Measurements from ENCODE around the gene CHI3L2. TPM values are rescaled to one million over a fixed set of nuclear protein-coding genes. Genes with fewer than 3 reads are reported as not detected.

CHI3L2 gene
- total RNA-seq, 1 donor from 2014 or later, result not detected

DNA sequence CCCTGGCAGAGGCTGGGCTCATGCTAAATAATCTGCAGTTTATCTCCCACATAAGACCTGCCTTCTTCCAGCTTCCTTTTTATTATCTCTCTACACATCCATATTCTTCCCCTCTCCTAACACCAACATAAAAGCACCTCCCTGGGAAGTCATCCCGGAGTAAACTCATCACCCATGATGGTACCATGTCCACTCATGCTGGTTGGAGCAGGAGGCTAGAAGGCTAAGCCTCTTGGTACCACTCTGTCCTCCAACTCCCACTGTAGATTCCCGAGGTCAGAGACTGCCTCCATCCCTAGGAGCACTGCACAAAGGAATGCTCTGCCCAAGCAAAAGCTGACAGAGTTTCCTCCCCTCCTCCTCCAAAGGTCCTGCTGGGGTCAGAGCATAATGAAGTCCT lies 31.3 kb upstream of the CHI3L2 start:
- no peak for FAIRE-seq
- Histone ChIP-seq H2AFZ (ENCODE audit: low read depth, low read length) (no peak overlapping the region), H3K27ac (ENCODE audit: low read depth, low read length) (no peak overlapping the region), H3K4me2 (ENCODE audit: low read length) (no peak overlapping the region), H4K20me1 (ENCODE audit: insufficient read depth, low read length) (no peaks in the 10 kb centered on the region), H3K79me2 (ENCODE audit: insufficient read depth, low read length) (no peaks in the 10 kb centered on the region), H3K4me1 (ENCODE audit: insufficient read depth, low read length) (peaks cover 14% of the 10 kb centered on the region), H3K4me3 (ENCODE audit: insufficient read depth, low read depth, low read length) (no peak overlapping the region), H3K27me3 (ENCODE audit: insufficient read depth, low read length) (peaks cover 3% of the 10 kb centered on the region), H3K9ac (ENCODE audit: low read length) (no peak overlapping the region), H3K9me3 (ENCODE audit: insufficient read depth, low read depth, low read length) (no peaks in the 10 kb centered on the region), H3K36me3 (ENCODE audit: insufficient read depth, low read length) (no peaks in the 10 kb centered on the region)
- no peak for DNase-seq (ENCODE audit: low read depth)
- no peak for TF ChIP-seq EZH2 (IDR thresholded peaks at IDR 0.05; ENCODE audit: insufficient read depth, low read length)
- TF ChIP-seq, protein P1, sequence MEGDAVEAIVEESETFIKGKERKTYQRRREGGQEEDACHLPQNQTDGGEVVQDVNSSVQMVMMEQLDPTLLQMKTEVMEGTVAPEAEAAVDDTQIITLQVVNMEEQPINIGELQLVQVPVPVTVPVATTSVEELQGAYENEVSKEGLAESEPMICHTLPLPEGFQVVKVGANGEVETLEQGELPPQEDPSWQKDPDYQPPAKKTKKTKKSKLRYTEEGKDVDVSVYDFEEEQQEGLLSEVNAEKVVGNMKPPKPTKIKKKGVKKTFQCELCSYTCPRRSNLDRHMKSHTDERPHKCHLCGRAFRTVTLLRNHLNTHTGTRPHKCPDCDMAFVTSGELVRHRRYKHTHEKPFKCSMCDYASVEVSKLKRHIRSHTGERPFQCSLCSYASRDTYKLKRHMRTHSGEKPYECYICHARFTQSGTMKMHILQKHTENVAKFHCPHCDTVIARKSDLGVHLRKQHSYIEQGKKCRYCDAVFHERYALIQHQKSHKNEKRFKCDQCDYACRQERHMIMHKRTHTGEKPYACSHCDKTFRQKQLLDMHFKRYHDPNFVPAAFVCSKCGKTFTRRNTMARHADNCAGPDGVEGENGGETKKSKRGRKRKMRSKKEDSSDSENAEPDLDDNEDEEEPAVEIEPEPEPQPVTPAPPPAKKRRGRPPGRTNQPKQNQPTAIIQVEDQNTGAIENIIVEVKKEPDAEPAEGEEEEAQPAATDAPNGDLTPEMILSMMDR (IDR thresholded peaks at IDR 0.05; ENCODE audit: insufficient read depth, low read depth, low read length), result no peak
- peaks cover 34% of the 10 kb centered on the region for H3K4me1 Mint-ChIP-seq (ENCODE audit: low read depth, unreplicated experiment)
- peaks cover 5% of the 10 kb centered on the region for H3K36me3 Mint-ChIP-seq (ENCODE audit: low read depth, unreplicated experiment)
- peaks cover 18% of the 10 kb centered on the region for H3K27me3 Mint-ChIP-seq (ENCODE audit: low read depth, unreplicated experiment)
- no peak overlapping the region for H3K27ac Mint-ChIP-seq (ENCODE audit: unreplicated experiment)
- no peak overlapping the region for H3K4me3 Mint-ChIP-seq (ENCODE audit: unreplicated experiment)
- H3K9me3 Mint-ChIP-seq (ENCODE audit: unreplicated experiment), result peaks cover 8% of the 10 kb centered on the region

DNA sequence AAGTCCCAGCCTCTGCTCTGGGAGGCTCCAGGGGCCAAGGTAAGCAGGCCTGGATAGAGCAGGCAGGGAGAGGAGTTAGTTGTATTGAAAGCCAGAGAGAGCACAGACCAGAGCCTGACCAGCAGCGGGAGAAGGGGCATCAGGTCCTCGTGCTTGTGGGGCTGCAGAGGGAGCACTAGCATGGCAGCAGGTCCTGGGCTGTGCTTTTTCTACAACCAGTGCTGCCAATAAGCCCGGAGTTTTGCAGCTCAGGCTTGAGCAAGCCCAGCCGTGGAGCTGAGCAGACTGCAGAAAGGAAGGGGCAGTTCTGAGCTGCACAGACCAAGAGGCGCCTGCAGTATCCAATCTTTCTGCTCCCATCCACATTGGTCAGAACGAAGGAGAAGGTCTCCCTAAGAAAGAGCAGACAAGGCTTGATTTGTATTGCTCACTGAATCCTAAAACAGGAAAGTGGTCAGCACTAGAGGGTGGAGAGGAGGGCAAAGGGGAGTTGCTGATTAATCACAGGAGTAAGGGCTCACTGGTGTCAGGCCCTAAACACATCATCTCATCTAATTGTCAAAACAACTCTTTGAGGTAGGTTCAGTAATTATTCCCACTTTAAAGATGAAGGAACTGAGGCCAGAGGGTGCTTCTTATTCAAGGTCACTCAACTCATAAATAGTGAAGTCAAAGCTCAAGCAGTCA lies 29.8 kb upstream of the CHI3L2 start:
- H3K4me3 ChIP-seq (ENCODE audit: insufficient read depth, low read depth, low read length), result no peak overlapping the region
- H3K36me3 ChIP-seq (ENCODE audit: insufficient read depth, low read length), result no peaks in the 10 kb centered on the region
- peaks cover 3% of the 10 kb centered on the region for H3K27me3 ChIP-seq (ENCODE audit: insufficient read depth, low read length)
- peaks cover 5% of the 10 kb centered on the region for H3K4me1 ChIP-seq (ENCODE audit: insufficient read depth, low read length)
- peaks cover 4% of the 10 kb centered on the region for H3K36me3 Mint-ChIP-seq (ENCODE audit: low read depth, unreplicated experiment)
- no peaks in the 10 kb centered on the region for H4K20me1 ChIP-seq (ENCODE audit: insufficient read depth, low read length)
- H3K9me3 ChIP-seq (ENCODE audit: insufficient read depth, low read depth, low read length), result no peaks in the 10 kb centered on the region
- no peak for DNase-seq (ENCODE audit: low read depth)
- no peak overlapping the region for H3K27ac ChIP-seq (ENCODE audit: low read depth, low read length)
- H3K9ac ChIP-seq (ENCODE audit: low read length), result no peak overlapping the region
- H3K27me3 Mint-ChIP-seq (ENCODE audit: low read depth, unreplicated experiment), result peaks cover 23% of the 10 kb centered on the region
- no peak for TF ChIP-seq EZH2 (IDR thresholded peaks at IDR 0.05; ENCODE audit: insufficient read depth, low read length)
- TF ChIP-seq, protein P1 (IDR thresholded peaks at IDR 0.05; ENCODE audit: insufficient read depth, low read depth, low read length), result no peak
- no peak overlapping the region for H3K4me2 ChIP-seq (ENCODE audit: low read length)
- no peaks in the 10 kb centered on the region for H3K79me2 ChIP-seq (ENCODE audit: insufficient read depth, low read length)
- no peak for FAIRE-seq
- H2AFZ ChIP-seq (ENCODE audit: low read depth, low read length), result no peak overlapping the region
- H3K4me1 Mint-ChIP-seq (ENCODE audit: low read depth, unreplicated experiment), result peaks cover 21% of the 10 kb centered on the region
- no peak overlapping the region for H3K4me3 Mint-ChIP-seq (ENCODE audit: unreplicated experiment)
- peaks cover 8% of the 10 kb centered on the region for H3K9me3 Mint-ChIP-seq (ENCODE audit: unreplicated experiment)
- H3K27ac Mint-ChIP-seq (ENCODE audit: unreplicated experiment), result peak overlapping the region; percentile 62

DNA sequence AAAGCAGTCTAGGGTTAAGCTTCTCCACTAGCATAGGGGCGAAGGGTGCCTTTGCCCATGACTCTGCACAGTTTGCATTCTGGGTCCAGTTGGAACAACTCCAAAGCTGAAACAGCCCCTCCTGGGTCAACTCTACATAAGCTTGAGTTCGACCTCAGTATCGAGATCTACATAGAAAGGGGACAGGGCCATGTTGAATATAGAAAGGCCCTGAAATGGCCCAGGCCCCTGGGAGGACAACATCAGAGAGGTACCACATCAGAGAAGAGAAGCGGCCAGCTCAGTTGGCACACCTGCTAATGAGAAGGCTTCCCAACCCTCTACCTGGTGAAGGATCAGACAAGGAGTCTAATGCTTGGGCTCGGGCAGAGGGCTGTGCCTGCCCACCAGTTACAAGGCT lies 28.7 kb upstream of the CHI3L2 start:
- no peak for FAIRE-seq

More for the DNA sequence above, 28.7 kb upstream of the CHI3L2 start:
- Mint-ChIP-seq H3K36me3 (ENCODE audit: low read depth, unreplicated experiment) (peaks cover 2% of the 10 kb centered on the region), H3K27ac (ENCODE audit: unreplicated experiment) (no peak overlapping the region), H3K4me1 (ENCODE audit: low read depth, unreplicated experiment) (peaks cover 10% of the 10 kb centered on the region), H3K9me3 (ENCODE audit: unreplicated experiment) (peaks cover 6% of the 10 kb centered on the region), H3K4me3 (ENCODE audit: unreplicated experiment) (no peak overlapping the region), H3K27me3 (ENCODE audit: low read depth, unreplicated experiment) (peaks cover 26% of the 10 kb centered on the region)
- no peak overlapping the region for H3K4me2 ChIP-seq (ENCODE audit: low read length)
- H3K27ac ChIP-seq (ENCODE audit: low read depth, low read length), result no peak overlapping the region
- no peak overlapping the region for H2AFZ ChIP-seq (ENCODE audit: low read depth, low read length)
- H4K20me1 ChIP-seq (ENCODE audit: insufficient read depth, low read length), result no peaks in the 10 kb centered on the region
- H3K27me3 ChIP-seq (ENCODE audit: insufficient read depth, low read length), result peaks cover 3% of the 10 kb centered on the region
- H3K79me2 ChIP-seq (ENCODE audit: insufficient read depth, low read length), result no peaks in the 10 kb centered on the region
- no peak overlapping the region for H3K9ac ChIP-seq (ENCODE audit: low read length)
- peaks cover 5% of the 10 kb centered on the region for H3K4me1 ChIP-seq (ENCODE audit: insufficient read depth, low read length)
- no peaks in the 10 kb centered on the region for H3K36me3 ChIP-seq (ENCODE audit: insufficient read depth, low read length)
- TF ChIP-seq, protein P1 (IDR thresholded peaks at IDR 0.05; ENCODE audit: insufficient read depth, low read depth, low read length), result no peak
- no peak for TF ChIP-seq EZH2 (IDR thresholded peaks at IDR 0.05; ENCODE audit: insufficient read depth, low read length)
- no peak overlapping the region for H3K4me3 ChIP-seq (ENCODE audit: insufficient read depth, low read depth, low read length)
- H3K9me3 ChIP-seq (ENCODE audit: insufficient read depth, low read depth, low read length), result no peaks in the 10 kb centered on the region
- no peak for DNase-seq (ENCODE audit: low read depth)

Measured in astrocyte (in vitro differentiated cells and primary cell).